HG03575 (cell line): ENCODE results near the gene GTPBP6.
A peak's percentile ranks its signal among the peaks of the same experiment; 100 is the strongest.

Source experiments
- ATAC-seq: cut with Tn5 transposase; IDR thresholded peaks from one replicate; pipeline ENCODE4 v1.9.1; 2021; ENCODE audit not compliant: unreplicated experiment, insufficient number of reproducible peaks, low FRiP score; ENCODE audit errors: extremely low read depth

The GTPBP6 gene

GRCh38 chrX:318739-319578 is at the start of gene GTPBP6:
Gene GTPBP6, minus strand, starts transcription at chrX:318796. Its CDS starts 9 bp downstream, at chrX:318787.
- ATAC-seq = peak; percentile 75

GRCh38 chrX:367866-368265 is 49.3 kb upstream of the GTPBP6 start:
- no peak for ATAC-seq

GRCh38 chrX:367349-367748 is 48.8 kb upstream of the GTPBP6 start:
- no peak for ATAC-seq

- no peak for ATAC-seq
These were observed 45.2 kb upstream of the GTPBP6 start for GRCh38 chrX:363621-364375.

GRCh38 chrX:362937-363620 is 44.5 kb upstream of the GTPBP6 start:
- no peak for ATAC-seq

- ATAC-seq = no peak
These were observed 43.8 kb upstream of the GTPBP6 start for GRCh38 chrX:362351-362750.

GRCh38 chrX:361231-362145 is 42.9 kb upstream of the GTPBP6 start:
- ATAC-seq = no peak

- ATAC-seq = no peak
These were observed 42.0 kb upstream of the GTPBP6 start for GRCh38 chrX:360496-361150.

GRCh38 chrX:358651-359143 is 40.1 kb upstream of the GTPBP6 start:
- no peak for ATAC-seq

GRCh38 chrX:357693-358471 is 39.3 kb upstream of the GTPBP6 start:
- no peak for ATAC-seq

- ATAC-seq = no peak
These were observed 38.6 kb upstream of the GTPBP6 start for GRCh38 chrX:357035-357692.

GRCh38 chrX:356385-357034 is 37.9 kb upstream of the GTPBP6 start:
- ATAC-seq = no peak

- ATAC-seq = no peak
These were observed 36.9 kb upstream of the GTPBP6 start for GRCh38 chrX:355329-356050.

- ATAC-seq = no peak
These were observed 35.3 kb upstream of the GTPBP6 start for GRCh38 chrX:353566-354535.
